ENCODE data around the gene ZNF512B.
"Not testable (repeated sequence)": the region's sequence is repeated elsewhere in the genome, so short reads cannot be mapped to it uniquely, and the experiment has no call there.

Gene ZNF512B

GRCh38 chr20:63963784-63964301, 5.9 kb downstream of the ZNF512B start:
- no peak for DNase-seq (ENCODE audit: low spot score)

GRCh38 chr20:63963348-63963741, 6.4 kb downstream of the ZNF512B start:
- DNase-seq (ENCODE audit: low spot score) = no peak

- no peak for DNase-seq (ENCODE audit: low spot score)
These were observed 7.0 kb downstream of the ZNF512B start for GRCh38 chr20:63962426-63963347.

GRCh38 chr20:63961664-63962425, 7.9 kb downstream of the ZNF512B start:
- DNase-seq (ENCODE audit: low spot score) = no peak

GRCh38 chr20:63960654-63961621, 8.8 kb downstream of the ZNF512B start:
- not testable (repeated sequence) for DNase-seq (ENCODE audit: low spot score)

GRCh38 chr20:63959699-63960075, 10.0 kb downstream of the ZNF512B start:
- no peak for DNase-seq (ENCODE audit: low spot score)

- DNase-seq (ENCODE audit: low spot score) = no peak
These were observed 10.6 kb downstream of the ZNF512B start for GRCh38 chr20:63958964-63959698.

GRCh38 chr20:63958471-63958870, 11.3 kb downstream of the ZNF512B start:
- DNase-seq (ENCODE audit: low spot score) = no peak

GRCh38 chr20:63957690-63958441, 11.9 kb downstream of the ZNF512B start:
- no peak for DNase-seq (ENCODE audit: low spot score)

- DNase-seq (ENCODE audit: low spot score) = peak; percentile 97
These were observed 12.6 kb downstream of the ZNF512B start for GRCh38 chr20:63957004-63957689.

GRCh38 chr20:63956664-63957003, 13.1 kb downstream of the ZNF512B start:
- no peak for DNase-seq (ENCODE audit: low spot score)

GRCh38 chr20:63955827-63956663, 13.7 kb downstream of the ZNF512B start, which contains the start of gene UCKL1:
TSS of gene UCKL1 (minus strand) at chr20:63956416. CDS start at chr20:63956372, 44 bp downstream.
- DNase-seq (ENCODE audit: low spot score) = peak; percentile 92

- peak; percentile 49 for DNase-seq (ENCODE audit: low spot score)
These were observed 14.4 kb downstream of the ZNF512B start for GRCh38 chr20:63955281-63955826.

GRCh38 chr20:63953764-63954429, 15.8 kb downstream of the ZNF512B start:
- no peak for DNase-seq (ENCODE audit: low spot score)

- no peak for DNase-seq (ENCODE audit: low spot score)
These were observed 17.0 kb downstream of the ZNF512B start for GRCh38 chr20:63952769-63953168.

- no peak for DNase-seq (ENCODE audit: low spot score)
These were observed 17.6 kb downstream of the ZNF512B start for GRCh38 chr20:63952210-63952535.

- no peak for DNase-seq (ENCODE audit: low spot score)
These were observed 18.1 kb downstream of the ZNF512B start for GRCh38 chr20:63951398-63952209.
